Measurements from ENCODE around the gene SLC25A5.
"Not testable (repeated sequence)": the region's sequence is repeated elsewhere in the genome, so short reads cannot be mapped to it uniquely, and the experiment has no call there.

Gene SLC25A5

GRCh38 chrX:119505145-119505544 lies 36.9 kb downstream of the SLC25A5 start:
- DNase-seq, ATAC-seq: not testable (repeated sequence)

DNA sequence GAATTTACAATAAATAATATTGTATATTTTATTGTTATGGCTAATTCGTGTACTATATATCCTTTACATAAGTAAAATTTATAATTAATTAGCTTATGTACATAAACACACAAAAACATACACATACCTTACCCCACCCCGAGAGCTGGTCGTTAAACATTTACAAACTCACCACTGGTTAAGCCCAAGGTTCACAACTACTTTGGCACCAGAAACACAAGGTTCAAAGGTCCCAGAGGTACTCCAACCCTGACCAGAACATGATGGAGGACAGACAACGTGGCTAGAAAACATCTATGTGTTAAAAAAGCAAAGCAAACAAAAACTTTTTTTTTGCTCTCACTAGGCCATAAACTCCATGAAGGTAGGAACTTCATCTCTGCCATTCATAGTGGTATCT lies 37.7 kb downstream of the SLC25A5 start:
- ATAC-seq, result no peak

DNA sequence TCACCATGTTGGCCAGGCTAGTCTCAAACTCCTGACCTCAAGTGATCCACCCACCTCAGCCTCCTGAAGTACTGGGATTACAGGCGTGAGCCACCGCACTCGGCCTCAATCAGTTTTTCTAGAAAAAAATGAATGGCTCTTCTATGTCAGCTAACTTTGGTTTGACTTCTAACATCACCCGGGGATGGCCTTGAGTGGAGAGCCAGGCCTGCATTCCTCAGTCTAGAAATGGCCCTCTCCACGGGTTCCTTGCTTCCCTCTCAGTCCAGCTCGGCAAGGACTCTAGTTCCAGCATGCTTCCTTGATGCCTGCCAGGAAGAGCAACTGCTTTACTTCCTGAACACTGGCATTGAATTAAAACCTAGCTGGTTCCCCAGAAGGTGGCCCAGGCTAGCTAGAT lies 39.0 kb downstream of the SLC25A5 start:
- ATAC-seq, result no peak
- DNase-seq, result no peak

More for the DNA sequence above, 37.7 kb downstream of the SLC25A5 start:
- DNase-seq, result no peak

DNA sequence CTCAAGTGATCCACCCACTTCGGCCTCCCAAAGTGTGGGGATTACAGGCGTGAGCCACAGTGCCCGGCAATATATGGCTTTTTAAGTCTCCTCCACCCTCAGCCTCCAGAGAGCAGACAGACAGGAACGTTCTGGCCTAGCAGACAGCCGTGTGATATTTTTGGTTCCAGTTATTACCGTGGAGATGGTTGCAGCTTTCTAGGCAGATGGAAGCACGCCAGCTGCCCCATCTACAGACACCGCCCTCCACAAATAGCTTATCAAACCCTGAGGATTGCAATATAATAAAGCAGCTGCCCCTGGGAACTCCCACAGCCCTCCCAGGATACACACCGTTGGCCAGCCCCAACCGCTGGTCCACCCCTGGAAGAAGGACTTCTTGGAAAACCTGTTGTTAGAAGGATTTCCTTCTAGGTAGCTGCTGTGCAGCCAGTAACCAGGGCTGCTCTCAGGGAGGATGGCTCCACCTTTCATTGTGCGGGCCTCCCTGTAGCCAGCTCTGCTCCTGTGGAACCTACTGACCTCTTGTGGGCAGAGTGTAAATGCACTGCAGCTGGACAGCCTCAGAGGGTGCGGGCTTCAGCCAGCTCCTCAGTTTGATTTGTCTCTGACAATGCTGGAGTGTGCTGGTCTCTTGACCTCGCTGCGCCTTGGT lies 44.0 kb downstream of the SLC25A5 start:
- DNase-seq, result no peak
- peak; percentile 90 for ATAC-seq

- ATAC-seq (peak; percentile 76), DNase-seq (peak; percentile 9)
Measured at GRCh38 chrX:119516157-119516702, 48.0 kb downstream of the SLC25A5 start.

DNA sequence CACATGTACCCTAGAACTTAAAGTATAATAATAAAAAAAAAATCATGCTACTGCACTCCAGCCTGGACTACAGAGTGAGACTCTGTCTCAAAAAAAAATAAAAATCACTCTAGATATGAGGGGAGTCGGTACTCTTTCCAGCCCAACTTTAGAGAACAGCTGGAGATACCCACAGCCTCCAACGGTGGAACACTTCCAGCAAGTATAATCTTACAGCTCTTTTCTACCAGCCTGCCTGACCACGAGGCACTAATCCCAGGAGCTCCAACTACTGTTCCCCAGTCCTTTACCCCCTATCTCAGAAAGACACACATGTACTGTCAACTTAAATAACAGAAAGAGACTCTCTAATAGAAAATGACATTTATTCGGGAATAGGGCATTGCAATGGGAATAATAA lies 50.1 kb downstream of the SLC25A5 start:
- DNase-seq (no peak), ATAC-seq (no peak)

All from stimulated activated naive CD8-positive, alpha-beta T cell treated with anti-CD3 and anti-CD28 coated beads, Interleukin-15, Interleukin-2, amounts not matched to agents 100 U/mL and 50 U/mL, for 24 hours (primary cell).